Measurements from ENCODE around the gene DHDH.
"Not testable (repeated sequence)": the region's sequence is repeated elsewhere in the genome, so short reads cannot be mapped to it uniquely, and the experiment has no call there.

Gene DHDH

DNA sequence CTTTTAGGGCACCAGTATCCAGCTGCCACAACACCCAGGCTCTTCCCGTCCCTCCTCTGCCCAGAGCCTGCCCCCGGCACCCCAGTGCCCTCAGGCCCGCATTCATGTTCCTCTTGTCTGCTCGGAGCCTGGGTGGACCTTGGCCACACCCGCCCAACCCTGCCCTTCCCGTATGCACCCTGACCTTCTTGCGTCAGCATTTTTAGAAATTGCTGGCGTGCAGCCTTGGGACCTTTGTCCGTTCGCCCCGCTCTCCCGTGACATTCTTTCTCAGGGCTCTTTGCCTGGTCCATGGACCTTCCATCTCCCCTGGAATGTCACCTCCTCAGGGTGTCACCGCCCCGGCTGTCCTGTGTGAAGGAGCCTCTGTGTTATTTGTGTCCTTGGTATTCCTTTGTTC lies 25.8 kb upstream of the DHDH start:
- Mint-ChIP-seq H3K27ac (no peak overlapping the region), H3K4me1 (peaks cover 2% of the 10 kb centered on the region), H3K9me3 (no peaks in the 10 kb centered on the region), H3K4me3 (no peak overlapping the region), H3K27me3 (no peaks in the 10 kb centered on the region)
- ATAC-seq = no peak
- no peak for DNase-seq

- not testable (repeated sequence) for H3K4me1 Mint-ChIP-seq, H3K4me3 Mint-ChIP-seq, H3K9me3 Mint-ChIP-seq, DNase-seq, H3K27me3 Mint-ChIP-seq, ATAC-seq
- peak overlapping the region in 1 of 2 donors; percentile 67 for H3K27ac Mint-ChIP-seq
Measured at GRCh38 chr19:48909424-48910077, 23.9 kb upstream of the DHDH start.

GRCh38 chr19:48910803-48911202 lies 22.7 kb upstream of the DHDH start:
- DNase-seq (no peak), ATAC-seq (no peak)
- Mint-ChIP-seq H3K4me1 (no peaks in the 10 kb centered on the region), H3K27me3 (no peaks in the 10 kb centered on the region), H3K4me3 (no peak overlapping the region), H3K9me3 (no peaks in the 10 kb centered on the region), H3K27ac (no peak overlapping the region)

GRCh38 chr19:48913114-48913889 lies 20.2 kb upstream of the DHDH start:
- no peaks in the 10 kb centered on the region for H3K27me3 Mint-ChIP-seq

DNA sequence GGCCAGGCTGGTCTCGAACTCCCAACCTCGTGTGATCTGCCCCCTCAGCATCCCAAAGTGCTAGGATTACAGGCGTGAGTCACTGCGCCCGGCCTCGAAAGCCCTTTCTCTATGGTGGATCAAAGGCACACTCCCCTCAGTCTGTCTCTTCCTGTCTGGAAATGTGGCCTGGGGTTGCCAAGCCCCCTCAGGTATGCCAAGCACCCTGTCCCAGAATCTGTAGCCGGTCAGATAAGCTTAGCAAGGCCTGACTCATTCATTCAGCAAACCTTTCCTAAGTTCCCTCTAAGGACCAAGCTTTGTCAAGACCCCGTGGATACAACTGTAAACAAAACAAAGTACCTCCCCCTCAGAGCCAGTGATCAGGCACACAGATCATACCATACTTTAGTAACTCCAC lies 19.3 kb upstream of the DHDH start:
- Mint-ChIP-seq H3K27me3 (no peaks in the 10 kb centered on the region), H3K9me3 (no peaks in the 10 kb centered on the region), H3K4me1 (no peaks in the 10 kb centered on the region), H3K27ac (no peak overlapping the region), H3K4me3 (no peak overlapping the region)
- no peak for ATAC-seq
- DNase-seq = no peak

More at GRCh38 chr19:48913114-48913889, 20.2 kb upstream of the DHDH start:
- Mint-ChIP-seq H3K4me3 (no peak overlapping the region), H3K9me3 (no peaks in the 10 kb centered on the region), H3K27ac (peak overlapping the region in 1 of 2 donors; percentile 5), H3K4me1 (no peaks in the 10 kb centered on the region)
- DNase-seq (no peak), ATAC-seq (peak; percentile 60)

- peak overlapping the region in 1 of 2 donors; percentile 14 for H3K27ac Mint-ChIP-seq
- no peak overlapping the region for H3K4me3 Mint-ChIP-seq
- DNase-seq (no peak), ATAC-seq (no peak)
- no peaks in the 10 kb centered on the region for H3K9me3 Mint-ChIP-seq
- no peaks in the 10 kb centered on the region for H3K27me3 Mint-ChIP-seq
- H3K4me1 Mint-ChIP-seq = no peaks in the 10 kb centered on the region
Measured at GRCh38 chr19:48915757-48916156, 17.7 kb upstream of the DHDH start.

DNA sequence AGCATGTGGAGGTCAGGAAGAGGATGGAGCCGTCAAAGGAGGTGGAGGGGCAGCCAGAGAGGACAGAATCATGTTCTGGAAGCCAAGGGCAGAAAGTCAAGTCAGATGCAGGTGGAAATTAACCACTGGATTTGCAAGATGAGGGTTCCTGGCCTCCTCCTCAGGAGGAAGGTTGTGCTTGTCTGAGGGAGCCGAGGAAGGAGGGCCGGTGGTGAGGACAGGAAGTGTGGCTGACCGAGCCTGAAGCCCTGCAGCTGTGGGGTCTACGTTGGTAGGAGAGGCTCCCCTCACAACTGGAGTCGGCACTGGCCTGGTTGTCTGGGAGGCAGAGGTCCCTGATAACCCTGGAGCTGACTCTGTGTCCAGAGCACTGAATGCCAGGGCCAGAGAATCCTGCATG lies 15.4 kb upstream of the DHDH start:
- H3K4me1 Mint-ChIP-seq = no peaks in the 10 kb centered on the region
- DNase-seq (no peak), ATAC-seq (no peak)
- no peak overlapping the region for H3K27ac Mint-ChIP-seq
- H3K4me3 Mint-ChIP-seq = no peak overlapping the region
- no peaks in the 10 kb centered on the region for H3K9me3 Mint-ChIP-seq
- no peaks in the 10 kb centered on the region for H3K27me3 Mint-ChIP-seq

DNA sequence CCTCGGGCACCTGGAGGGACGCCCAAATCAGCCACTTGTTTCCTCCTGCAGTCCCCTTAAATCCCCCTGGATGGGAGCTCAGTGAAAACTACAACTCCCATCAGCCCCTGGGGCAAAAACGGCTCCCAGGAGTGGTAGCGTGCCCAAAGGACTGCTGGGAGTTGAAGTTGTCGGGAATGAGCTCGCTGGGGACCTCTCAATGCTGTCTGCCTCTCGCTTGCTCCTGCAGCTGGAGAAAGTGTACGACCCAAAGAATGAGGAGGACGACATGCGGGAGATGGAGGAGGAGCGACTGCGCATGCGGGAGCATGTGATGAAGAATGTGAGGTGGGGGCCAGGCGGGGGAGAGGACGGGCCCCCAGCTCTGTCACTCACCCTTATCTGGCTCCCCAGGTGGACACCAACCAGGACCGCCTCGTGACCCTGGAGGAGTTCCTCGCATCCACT lies 14.7 kb upstream of the DHDH start:
- H3K4me3 Mint-ChIP-seq = no peak overlapping the region
- H3K9me3 Mint-ChIP-seq = no peaks in the 10 kb centered on the region
- no peaks in the 10 kb centered on the region for H3K4me1 Mint-ChIP-seq
- H3K27ac Mint-ChIP-seq = peak overlapping the region in 1 of 2 donors; percentile 28
- DNase-seq (no peak), ATAC-seq (no peak)
- H3K27me3 Mint-ChIP-seq = no peaks in the 10 kb centered on the region

GRCh38 chr19:48919271-48919670 lies 14.2 kb upstream of the DHDH start:
- not testable (repeated sequence) for H3K27ac Mint-ChIP-seq, DNase-seq, H3K4me3 Mint-ChIP-seq, H3K4me1 Mint-ChIP-seq, H3K9me3 Mint-ChIP-seq, H3K27me3 Mint-ChIP-seq, ATAC-seq

GRCh38 chr19:48920949-48921348 lies 12.6 kb upstream of the DHDH start:
- H3K27me3 Mint-ChIP-seq = no peaks in the 10 kb centered on the region
- H3K9me3 Mint-ChIP-seq = no peaks in the 10 kb centered on the region
- no peak overlapping the region for H3K4me3 Mint-ChIP-seq
- H3K4me1 Mint-ChIP-seq = no peaks in the 10 kb centered on the region
- H3K27ac Mint-ChIP-seq = peak overlapping the region in 1 of 2 donors; percentile 77
- no peak for ATAC-seq
- no peak for DNase-seq

DNA sequence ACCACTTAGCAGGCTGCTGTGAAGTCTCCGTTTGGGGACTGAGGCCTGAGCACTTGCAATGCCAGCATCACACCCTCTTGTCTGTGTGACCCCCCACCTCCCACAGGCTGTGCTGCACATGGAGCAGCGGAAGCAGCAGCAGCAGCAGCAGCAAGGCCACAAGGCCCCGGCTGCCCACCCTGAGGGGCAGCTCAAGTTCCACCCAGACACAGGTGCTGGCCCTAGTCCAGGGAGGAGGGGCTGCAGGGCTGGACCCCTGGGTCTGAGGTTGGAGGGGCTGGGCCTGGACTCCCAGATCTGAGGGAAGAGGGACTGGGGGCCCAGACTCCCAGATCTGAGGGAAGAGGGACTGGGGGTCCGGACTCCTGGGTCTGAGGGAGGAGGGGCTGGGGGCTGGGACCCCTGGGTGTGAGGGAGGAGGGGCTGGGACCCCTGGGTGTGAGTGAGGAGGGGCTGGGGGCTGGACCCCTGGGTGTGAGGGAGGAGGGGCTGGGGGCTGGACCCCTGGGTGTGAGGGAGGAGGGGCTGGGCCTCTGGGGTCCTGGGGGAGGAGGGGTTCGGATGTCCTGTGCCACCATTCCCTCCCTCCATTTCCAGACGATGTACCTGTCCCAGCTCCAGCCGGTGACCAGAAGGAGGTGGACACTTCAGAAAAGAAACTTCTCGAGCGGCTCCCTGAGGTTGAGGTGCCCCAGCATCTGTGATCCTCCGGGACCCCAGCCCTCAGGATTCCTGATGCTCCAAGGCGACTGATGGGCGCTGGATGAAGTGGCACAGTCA lies 11.6 kb upstream of the DHDH start:
- peaks cover 6% of the 10 kb centered on the region for H3K4me1 Mint-ChIP-seq

DNA sequence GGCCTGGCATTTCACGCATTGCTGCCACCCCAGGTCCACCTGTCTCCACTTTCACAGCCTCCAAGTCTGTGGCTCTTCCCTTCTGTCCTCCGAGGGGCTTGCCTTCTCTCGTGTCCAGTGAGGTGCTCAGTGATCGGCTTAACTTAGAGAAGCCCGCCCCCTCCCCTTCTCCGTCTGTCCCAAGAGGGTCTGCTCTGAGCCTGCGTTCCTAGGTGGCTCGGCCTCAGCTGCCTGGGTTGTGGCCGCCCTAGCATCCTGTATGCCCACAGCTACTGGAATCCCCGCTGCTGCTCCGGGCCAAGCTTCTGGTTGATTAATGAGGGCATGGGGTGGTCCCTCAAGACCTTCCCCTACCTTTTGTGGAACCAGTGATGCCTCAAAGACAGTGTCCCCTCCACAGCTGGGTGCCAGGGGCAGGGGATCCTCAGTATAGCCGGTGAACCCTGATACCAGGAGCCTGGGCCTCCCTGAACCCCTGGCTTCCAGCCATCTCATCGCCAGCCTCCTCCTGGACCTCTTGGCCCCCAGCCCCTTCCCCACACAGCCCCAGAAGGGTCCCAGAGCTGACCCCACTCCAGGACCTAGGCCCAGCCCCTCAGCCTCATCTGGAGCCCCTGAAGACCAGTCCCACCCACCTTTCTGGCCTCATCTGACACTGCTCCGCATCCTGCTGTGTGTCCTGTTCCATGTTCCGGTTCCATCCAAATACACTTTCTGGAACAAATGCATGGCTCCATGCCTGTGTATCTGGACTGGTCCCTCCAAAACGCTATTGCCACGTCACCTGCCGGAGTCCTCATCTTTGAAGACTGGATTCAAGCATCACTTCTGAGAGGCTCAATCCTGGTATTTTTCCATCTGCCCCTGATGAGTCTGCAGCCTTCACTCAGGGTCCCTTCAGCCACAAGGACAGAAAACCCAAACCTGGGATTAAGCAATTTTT lies 10.7 kb upstream of the DHDH start:
- Mint-ChIP-seq H3K27me3 (no peaks in the 10 kb centered on the region), H3K9me3 (no peaks in the 10 kb centered on the region), H3K4me1 (peaks cover 8% of the 10 kb centered on the region), H3K27ac (peak overlapping the region in 1 of 2 donors; percentile 69), H3K4me3 (no peak overlapping the region)
- no peak for ATAC-seq
- DNase-seq = no peak

More for the DNA sequence above, 11.6 kb upstream of the DHDH start:
- Mint-ChIP-seq H3K4me3 (no peak overlapping the region), H3K27ac (no peak overlapping the region), H3K9me3 (no peaks in the 10 kb centered on the region), H3K27me3 (no peaks in the 10 kb centered on the region)
- DNase-seq (no peak), ATAC-seq (no peak)

DNA sequence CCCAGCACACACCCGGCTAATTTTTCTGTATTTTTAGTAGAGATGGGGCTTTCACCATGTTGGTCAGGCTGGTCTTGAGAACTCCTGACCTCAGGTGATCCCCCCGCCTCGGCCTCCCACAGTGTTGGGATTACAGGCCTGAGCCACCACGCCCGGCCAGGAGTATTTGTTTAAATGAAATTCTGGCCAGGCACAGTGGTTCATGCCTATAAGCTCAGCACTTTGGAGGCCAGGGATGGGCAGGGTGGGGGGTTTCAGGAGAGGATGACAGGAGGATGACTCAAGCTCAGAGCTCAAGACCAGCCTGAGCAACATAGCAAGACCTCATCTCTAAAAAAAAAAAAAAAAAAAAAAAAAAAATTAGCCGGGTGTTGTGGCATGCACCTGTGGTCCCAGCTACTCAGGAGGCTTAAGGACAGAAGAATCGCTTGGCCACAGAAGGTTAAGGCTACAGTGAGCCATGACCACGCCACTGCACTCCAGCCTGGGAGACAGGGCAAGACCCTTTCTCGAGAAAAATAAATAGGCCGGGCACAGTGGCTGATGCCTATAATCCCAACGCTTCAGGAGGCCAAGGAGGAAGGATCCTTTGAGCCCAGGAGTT lies 8.2 kb upstream of the DHDH start:
- ATAC-seq = peak; percentile 40
- H3K27me3 Mint-ChIP-seq = no peaks in the 10 kb centered on the region
- no peaks in the 10 kb centered on the region for H3K9me3 Mint-ChIP-seq
- no peak overlapping the region for H3K27ac Mint-ChIP-seq
- peaks cover 8% of the 10 kb centered on the region for H3K4me1 Mint-ChIP-seq
- no peak overlapping the region for H3K4me3 Mint-ChIP-seq
- no peak for DNase-seq

- H3K4me3 Mint-ChIP-seq, H3K9me3 Mint-ChIP-seq, DNase-seq, H3K27ac Mint-ChIP-seq, ATAC-seq, H3K27me3 Mint-ChIP-seq, H3K4me1 Mint-ChIP-seq: not testable (repeated sequence)
Measured at GRCh38 chr19:48925890-48926289, 7.6 kb upstream of the DHDH start.

Measured in stimulated activated naive CD8-positive, alpha-beta T cell treated with anti-CD3 and anti-CD28 coated beads, Interleukin-15, amount 100 ng/mL, for 72 hours (primary cell).